Measurements from ENCODE around the gene SRGAP2B.
"Not testable (repeated sequence)": the region's sequence is repeated elsewhere in the genome, so short reads cannot be mapped to it uniquely, and the experiment has no call there.

Gene SRGAP2B

DNA sequence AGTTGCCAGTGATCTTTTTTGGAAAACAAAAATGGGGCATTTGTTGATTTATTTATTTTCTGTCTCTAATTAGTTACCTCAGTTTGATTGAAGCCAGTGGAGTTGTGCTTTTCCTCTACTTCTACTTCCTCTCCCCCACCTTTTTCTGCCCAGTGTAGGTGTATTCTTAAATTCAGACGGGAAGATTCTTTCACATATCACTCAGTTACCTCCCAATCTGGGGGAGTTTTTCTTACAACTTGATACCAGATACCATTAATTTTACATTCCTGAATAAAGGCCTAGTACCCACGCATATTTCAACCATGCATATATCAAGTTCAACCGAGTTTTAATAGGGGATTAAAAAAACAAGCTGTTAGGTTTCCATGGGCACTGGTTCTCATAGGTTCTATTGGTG, 16.5 kb upstream of the SRGAP2B start:
- H3K4me3 Mint-ChIP-seq, ATAC-seq: not testable (repeated sequence)

DNA sequence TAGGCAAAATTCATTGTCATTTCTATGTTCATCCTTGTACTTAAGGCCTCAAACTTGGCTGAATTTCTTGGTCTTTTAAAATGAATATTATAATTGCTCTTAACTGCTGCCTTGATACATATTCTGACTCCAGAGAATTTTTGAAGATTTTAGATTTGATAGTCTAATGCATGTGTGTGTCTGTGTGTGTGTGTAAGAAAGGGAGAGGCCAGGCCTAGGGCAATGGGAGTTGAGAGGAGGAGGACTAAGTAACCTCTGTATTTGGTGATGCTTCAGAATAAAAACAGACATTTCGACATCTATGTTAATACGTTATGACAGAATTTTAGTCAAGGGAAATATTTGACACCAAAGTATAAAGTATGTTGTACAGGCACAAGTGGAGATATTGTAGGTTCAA, 8.2 kb upstream of the SRGAP2B start:
- not testable (repeated sequence) for H3K27me3 Mint-ChIP-seq, ATAC-seq, H3K9me3 Mint-ChIP-seq, H3K4me3 Mint-ChIP-seq, DNase-seq, H3K4me1 Mint-ChIP-seq, H3K27ac Mint-ChIP-seq

More for the DNA sequence above, 16.5 kb upstream of the SRGAP2B start:
- not testable (repeated sequence) for H3K27ac Mint-ChIP-seq, DNase-seq, H3K9me3 Mint-ChIP-seq, H3K4me1 Mint-ChIP-seq, H3K27me3 Mint-ChIP-seq

DNA sequence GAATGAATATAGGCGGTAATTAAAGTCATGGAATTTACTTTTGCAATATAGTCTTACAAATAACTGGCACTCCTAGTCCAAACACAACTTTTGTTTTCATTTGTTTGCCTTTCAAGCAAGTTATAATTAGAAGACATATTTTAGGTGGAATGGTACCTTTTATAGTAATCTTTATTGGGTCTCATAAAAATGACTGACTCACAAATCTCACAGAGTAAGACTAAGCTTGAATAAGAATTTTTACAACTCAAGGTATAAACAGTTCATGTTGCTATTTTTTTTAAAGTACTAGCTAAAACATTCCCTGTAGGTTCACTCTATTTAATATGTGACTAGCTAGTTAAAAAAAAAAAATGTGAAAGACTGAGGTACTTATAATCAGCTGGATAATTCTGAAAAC, 6.6 kb upstream of the SRGAP2B start:
- not testable (repeated sequence) for H3K4me3 Mint-ChIP-seq

DNA sequence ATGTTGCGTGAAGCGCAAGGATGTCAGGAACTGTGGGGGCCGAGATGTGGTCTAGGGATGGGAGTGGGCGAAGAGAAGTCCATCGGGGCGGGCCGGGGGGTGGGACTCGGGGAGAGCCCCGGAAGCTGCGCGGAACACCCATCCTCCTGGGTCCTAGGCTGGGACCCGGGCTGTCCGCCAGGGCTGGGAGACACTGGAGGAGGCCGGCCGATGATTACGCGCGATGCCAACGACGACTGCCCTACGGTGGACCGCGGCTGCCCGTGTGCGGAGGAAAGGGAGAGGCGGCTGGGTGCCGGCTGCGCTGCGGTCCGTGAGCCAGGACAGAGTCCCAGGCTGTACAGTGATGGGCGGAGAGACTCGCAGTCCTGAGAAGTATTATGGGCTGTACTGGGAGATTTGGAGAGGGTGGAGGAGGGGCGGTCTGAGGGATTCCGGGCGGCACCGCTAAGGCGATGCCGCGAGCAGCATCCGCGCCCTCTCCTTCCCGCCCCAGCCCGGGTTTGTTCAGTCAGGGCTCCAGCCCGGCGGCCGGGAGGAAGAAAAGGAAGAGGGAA, 395 bp downstream of the SRGAP2B start:
- H3K9me3 Mint-ChIP-seq, H3K27me3 Mint-ChIP-seq, H3K27ac Mint-ChIP-seq, H3K4me1 Mint-ChIP-seq: not testable (repeated sequence)
- peak overlapping the region; percentile 57 to 63 for H3K4me3 Mint-ChIP-seq
- DNase-seq: peak; percentile 24 to 37
- ATAC-seq: peak; percentile 17

More for the DNA sequence above, 6.6 kb upstream of the SRGAP2B start:
- H3K27me3 Mint-ChIP-seq, H3K4me1 Mint-ChIP-seq, H3K27ac Mint-ChIP-seq, H3K9me3 Mint-ChIP-seq, ATAC-seq, DNase-seq: not testable (repeated sequence)

DNA sequence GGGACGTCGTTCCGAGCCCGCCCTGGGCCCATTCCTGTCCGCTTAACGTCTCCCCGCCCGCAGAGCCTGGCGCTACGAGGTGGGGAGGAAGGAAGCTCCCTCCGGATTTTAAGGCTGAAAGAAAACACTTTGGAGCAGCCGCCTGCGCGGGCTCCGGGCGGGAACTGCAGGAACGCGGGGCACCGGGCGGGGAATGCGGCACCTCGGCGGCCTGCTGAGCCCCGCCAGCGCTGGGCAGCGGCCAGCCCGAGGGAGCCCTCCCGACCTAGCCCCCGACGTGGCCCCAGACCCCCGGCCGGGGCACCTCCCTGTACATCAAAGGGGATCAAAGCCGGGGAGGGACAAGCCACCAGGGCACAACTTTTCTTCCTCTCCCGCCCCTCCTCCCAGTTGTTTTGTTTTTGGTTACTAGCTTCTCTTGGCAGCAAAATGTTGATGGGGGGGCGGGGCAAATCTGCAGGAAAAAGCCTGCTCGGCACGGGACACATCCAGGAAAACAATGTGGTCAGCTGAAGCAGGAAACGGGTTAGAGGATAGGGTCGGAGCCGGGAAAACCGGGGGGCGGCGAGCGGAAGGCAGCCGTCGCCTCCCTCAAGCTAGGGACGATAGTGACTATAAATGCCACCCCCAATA, 1.5 kb downstream of the SRGAP2B start:
- DNase-seq, H3K27me3 Mint-ChIP-seq, ATAC-seq, H3K4me1 Mint-ChIP-seq, H3K9me3 Mint-ChIP-seq: not testable (repeated sequence)
- peak overlapping the region in 1 of 2 donors; percentile 72 for H3K27ac Mint-ChIP-seq
- H3K4me3 Mint-ChIP-seq: peak overlapping the region; percentile 87 to 91

DNA sequence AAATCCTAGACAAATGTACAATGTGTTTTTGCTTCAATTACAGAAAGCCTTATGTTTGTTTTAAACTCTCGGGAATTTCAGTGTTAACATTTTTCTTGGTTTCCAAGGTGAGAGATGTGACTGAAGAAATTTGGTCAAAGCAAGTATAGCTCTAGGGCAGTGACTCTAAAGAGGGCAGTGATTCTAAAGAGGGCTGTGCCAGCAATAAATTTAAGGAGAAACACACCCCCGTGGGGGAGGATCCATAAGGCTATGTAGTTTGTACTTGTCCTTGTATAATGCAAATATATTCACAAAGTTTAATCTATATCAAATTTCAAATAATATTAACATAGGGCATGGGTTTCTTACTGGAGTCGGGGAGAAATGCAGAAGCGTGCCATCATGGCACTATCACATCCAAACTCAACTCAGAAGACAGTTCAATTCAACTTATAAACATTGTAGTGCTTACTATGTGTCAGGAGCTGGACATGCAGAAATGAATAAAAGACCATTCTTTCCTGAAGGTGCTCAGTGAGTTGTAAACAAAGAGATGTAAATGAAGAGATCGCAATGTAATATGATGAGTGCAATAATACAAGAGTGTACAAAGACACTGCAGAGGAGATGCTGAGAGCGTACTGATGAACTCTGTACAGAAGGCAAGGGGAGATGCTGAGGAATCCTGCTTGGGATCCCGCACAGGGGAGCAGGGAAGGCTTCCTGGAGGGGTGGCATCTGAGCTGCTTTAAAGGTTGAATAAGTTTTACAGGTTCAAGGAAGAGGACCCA, 12.5 kb downstream of the SRGAP2B start:
- H3K9me3 Mint-ChIP-seq, H3K27ac Mint-ChIP-seq, ATAC-seq, DNase-seq, H3K4me1 Mint-ChIP-seq, H3K4me3 Mint-ChIP-seq, H3K27me3 Mint-ChIP-seq: not testable (repeated sequence)

DNA sequence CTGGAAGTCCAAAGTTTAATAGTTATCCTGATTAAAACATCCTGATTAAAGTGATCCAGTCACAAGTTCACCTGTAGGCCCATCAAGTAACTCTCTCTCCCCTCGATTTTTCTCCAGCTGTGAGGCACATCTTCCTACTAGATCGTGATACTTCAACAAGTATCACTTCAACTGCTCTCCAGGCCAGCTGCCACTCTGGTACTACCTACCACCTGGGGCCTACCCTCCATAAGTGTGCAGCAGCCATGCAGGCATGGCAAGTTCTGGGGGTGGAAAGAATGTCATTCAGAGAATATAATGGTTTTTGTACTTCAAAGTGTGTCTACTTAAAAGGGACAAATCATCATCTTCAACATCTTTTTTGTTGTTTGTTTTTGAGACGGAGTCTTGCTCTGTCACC, 14.9 kb downstream of the SRGAP2B start:
- H3K4me3 Mint-ChIP-seq, H3K9me3 Mint-ChIP-seq: not testable (repeated sequence)

DNA sequence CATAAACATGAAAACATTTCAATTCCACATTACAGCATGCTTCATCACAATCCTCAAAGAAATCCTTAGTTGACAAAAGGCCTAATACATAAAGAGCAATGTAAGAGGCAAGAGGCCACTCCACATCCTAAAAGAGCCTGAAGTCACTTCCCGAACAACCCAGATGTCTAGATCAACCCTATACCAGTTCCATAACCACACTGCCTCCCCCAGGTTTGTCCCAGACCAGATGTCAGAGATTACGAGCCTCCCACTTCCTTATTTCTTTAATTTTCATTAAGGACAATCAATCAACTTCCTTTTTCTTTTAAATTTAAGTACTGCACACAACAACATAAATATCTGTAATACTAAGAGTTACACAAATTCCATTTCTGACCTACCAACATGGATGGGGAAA, 15.4 kb downstream of the SRGAP2B start:
- not testable (repeated sequence) for H3K9me3 Mint-ChIP-seq, ATAC-seq, DNase-seq, H3K4me1 Mint-ChIP-seq, H3K4me3 Mint-ChIP-seq, H3K27ac Mint-ChIP-seq, H3K27me3 Mint-ChIP-seq

More for the DNA sequence above, 14.9 kb downstream of the SRGAP2B start:
- not testable (repeated sequence) for H3K27me3 Mint-ChIP-seq, H3K27ac Mint-ChIP-seq, H3K4me1 Mint-ChIP-seq, ATAC-seq, DNase-seq

DNA sequence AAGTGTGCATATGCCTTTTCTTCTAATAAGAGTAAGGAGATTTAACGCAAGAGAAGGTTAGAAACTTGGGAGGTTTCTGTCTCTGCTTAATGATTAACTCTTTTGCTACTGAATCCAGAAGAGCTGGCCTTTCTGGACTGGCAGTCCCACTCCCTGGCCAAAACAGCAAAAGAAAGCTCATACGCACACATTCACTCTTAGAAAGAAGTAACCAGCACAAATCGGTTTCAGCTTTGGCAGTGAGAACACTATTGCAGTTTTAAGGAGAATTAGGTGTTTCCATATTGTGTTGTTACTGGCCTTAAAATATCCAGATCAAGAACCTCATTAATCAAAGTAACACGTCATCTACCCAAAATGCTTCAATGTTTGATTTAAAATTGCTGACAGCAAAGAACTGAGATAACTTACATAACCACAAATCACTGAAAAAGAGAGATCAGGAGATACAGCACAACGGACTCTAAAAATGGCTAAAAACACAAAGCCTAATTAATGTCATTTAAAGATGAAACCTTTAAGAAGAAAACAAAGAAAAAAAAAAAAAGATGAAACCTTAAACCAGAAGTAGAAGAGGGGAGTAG, 16.2 kb downstream of the SRGAP2B start:
- not testable (repeated sequence) for H3K27me3 Mint-ChIP-seq, H3K4me1 Mint-ChIP-seq, H3K27ac Mint-ChIP-seq, H3K4me3 Mint-ChIP-seq, H3K9me3 Mint-ChIP-seq, ATAC-seq, DNase-seq

DNA sequence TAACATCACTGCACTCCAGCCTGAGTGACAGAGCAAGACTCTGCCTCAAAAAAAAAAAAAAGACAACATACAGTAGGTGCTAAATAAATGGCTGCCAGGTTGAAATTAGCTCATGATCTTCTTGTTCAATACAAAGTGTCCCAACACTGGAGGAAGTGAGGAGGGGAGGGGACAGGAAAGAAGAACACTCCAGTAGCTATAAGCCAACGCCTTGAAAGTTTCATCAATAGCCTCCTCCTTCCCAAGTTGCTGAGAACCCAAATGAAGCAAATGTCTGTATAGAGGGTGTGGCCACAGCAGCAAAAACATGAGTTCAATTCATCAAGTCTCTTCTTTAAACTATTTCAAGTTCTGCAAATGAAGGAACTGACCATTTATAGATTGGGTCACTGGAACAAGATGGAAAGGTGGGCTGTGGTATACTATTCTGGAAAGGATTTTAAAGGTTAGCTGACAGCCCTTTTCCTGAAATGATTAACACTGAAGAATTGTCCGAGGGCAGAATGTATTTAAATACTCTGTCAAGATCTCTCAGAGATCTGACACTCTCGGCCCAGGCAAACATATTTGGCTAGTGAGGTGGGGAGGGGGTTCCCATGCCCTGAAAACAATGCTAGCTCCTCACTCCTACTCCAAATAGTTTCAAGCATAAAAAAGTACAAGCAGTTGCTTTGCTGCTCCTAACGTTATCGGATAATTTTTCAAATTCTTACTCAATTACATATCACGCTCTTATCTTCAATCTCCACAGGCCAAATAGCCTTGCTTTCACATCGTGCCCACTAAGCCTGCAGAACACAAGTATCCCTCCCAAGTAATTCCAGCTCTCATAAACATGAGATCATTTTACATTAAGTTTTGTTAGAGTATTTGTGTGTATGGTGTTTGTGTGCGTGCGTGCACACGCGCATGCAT, 17.0 kb downstream of the SRGAP2B start:
- H3K4me3 Mint-ChIP-seq, ATAC-seq, H3K4me1 Mint-ChIP-seq, H3K9me3 Mint-ChIP-seq, H3K27ac Mint-ChIP-seq, H3K27me3 Mint-ChIP-seq, DNase-seq: not testable (repeated sequence)

DNA sequence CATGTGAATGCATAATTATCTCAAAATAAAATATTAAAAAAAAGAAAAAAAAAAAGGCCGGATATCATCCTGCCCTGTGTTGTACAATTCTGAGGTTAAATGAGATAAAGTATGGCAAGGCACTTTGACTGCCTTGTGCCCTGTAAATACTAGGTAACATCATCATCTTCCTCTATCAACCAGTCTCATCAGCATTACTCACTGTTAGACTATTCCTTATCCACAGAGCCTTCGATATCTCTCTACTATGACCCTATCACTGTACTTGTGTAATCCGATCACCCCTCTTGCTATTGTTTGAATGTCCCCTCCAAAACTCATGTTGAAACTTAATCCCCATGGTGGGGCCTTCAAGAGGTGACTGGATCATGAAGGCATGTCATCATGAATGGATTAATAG, 18.3 kb downstream of the SRGAP2B start:
- not testable (repeated sequence) for H3K4me3 Mint-ChIP-seq, H3K27me3 Mint-ChIP-seq, H3K4me1 Mint-ChIP-seq, H3K9me3 Mint-ChIP-seq, ATAC-seq, DNase-seq, H3K27ac Mint-ChIP-seq

DNA sequence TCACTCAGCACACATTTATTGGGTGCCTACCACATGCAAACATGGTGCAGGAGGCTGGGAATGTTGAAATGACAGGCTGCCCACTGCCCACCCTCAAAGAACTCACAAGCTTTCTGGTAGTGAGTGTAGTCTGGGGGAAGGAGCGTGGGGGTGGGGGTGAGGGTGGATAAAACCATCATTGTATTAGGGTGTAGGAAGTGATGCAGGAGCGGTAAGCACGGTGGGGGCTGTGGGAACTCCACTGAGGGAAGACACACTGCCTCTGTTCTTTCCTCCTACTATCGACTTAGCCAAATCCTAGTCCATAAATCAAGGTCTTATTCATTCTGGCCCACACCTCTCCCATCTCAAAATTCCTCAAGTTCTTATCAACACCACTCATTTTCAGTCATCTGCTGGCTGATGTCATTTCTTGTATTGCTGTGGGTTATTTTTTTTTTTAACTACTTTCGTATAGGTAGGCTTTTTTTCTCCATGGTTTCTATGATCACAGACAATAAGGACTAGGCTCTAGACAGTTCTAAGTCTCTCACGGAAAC, 21.0 kb downstream of the SRGAP2B start:
- DNase-seq, H3K27ac Mint-ChIP-seq, H3K4me1 Mint-ChIP-seq, H3K4me3 Mint-ChIP-seq, H3K27me3 Mint-ChIP-seq, H3K9me3 Mint-ChIP-seq: not testable (repeated sequence)
- peak; percentile 15 for ATAC-seq

DNA sequence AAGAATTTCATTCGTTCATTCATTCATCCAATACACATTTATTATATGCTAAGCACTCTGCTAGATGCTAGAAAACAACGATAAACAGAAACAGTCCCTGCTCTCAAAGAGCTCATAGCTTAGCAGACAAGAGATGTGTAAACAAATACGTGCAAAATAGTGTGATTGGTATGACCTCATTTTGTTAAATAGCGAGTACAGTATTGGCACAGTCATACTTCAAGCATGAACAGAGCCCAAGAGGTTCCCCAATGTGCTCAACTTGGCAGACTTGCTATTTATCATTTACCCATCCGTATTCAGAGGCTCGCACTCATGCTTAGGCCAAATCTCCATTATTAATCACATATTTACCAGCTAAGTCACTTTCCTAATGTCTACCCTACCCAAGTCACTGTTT, 23.6 kb downstream of the SRGAP2B start:
- DNase-seq, H3K27ac Mint-ChIP-seq, H3K27me3 Mint-ChIP-seq, H3K4me1 Mint-ChIP-seq, H3K9me3 Mint-ChIP-seq, H3K4me3 Mint-ChIP-seq, ATAC-seq: not testable (repeated sequence)

DNA sequence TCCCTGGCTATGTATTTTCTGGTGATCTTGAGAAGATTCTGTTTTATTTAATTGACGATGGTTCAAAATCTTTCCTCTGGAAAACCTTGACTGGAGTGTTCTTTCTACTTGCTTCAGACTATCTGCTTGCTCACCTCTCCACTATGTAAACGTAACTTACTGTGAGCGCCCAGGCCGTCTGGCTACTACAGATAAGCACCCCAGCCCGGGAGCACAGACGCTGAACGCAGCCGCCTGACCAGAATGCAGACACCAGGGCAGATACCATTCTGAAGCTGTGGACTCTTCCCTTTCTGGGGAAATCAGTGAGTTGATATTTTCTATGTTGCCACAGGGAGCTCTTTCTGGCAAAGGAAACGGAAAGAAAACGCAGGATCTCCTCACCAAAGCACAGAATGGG, 28.6 kb downstream of the SRGAP2B start:
- H3K4me3 Mint-ChIP-seq, H3K9me3 Mint-ChIP-seq, H3K27ac Mint-ChIP-seq, H3K4me1 Mint-ChIP-seq, H3K27me3 Mint-ChIP-seq, ATAC-seq, DNase-seq: not testable (repeated sequence)
